Spleen (tissue), 7 donors: Measurements from ENCODE around the gene CTBP1.

Experiments used
- CTCF ChIP-seq, 11 experiments: fragments of 200-600 bp in 7 of 11; fragments of 450-650 bp in 4 of 11; sonication (generic) in 4 of 11; IDR thresholded peaks in 8 of 11; conservative IDR thresholded peaks in 3 of 11; 1 replicate in 7 of 11; 2 replicates in 4 of 11; pipeline versions ENCODE4 v1.4.0 to v1.8.0; 2016 to 2021; ENCODE audit warnings: antibody characterized with exemption in 11 of 11, inconsistent platforms in 4 of 11, mild to moderate bottlenecking in 1 of 11
- POLR2A ChIP-seq, 3 donors: fragments of 450-650 bp; IDR thresholded peaks; one replicate each; pipeline ENCODE4 v1.5.1; 2017; ENCODE audit warnings: antibody characterized with exemption in 3 of 3, mild to moderate bottlenecking in 1 of 3
- POLR2AphosphoS5 ChIP-seq, 3 donors: sonication (generic); formaldehyde crosslinking; IDR thresholded peaks; one replicate each; pipeline ENCODE4 v1.5.1; 2017; ENCODE audit warnings: antibody characterized with exemption in 3 of 3
- donor health status: DM: no; HTN: no; CAD: no; lungs with moderate emphysema.
- donor health status: DM: no; HTN: no; CAD: no.
- donor health status: DM: no; HTN: no; CAD: no.

- TF ChIP-seq POLR2AphosphoS5 (IDR thresholded peaks at IDR 0.05) (peak in 1 of 3 donors; percentile 54), POLR2A (IDR thresholded peaks at IDR 0.05) (no peak), CTCF (IDR thresholded peaks at IDR 0.05 in 8 of 11, conservative IDR thresholded peaks at IDR 0.05 in 3 of 11) (no peak)
These were observed 45.1 kb upstream of the CTBP1 start for GRCh38 chr4:1293991-1294390.
